ENCODE results near the gene S100A3. TPM values are rescaled to one million over a fixed set of nuclear protein-coding genes. Genes with fewer than 3 reads are reported as not detected.

The S100A3 gene
- total and polyA plus RNA-seq, 2 of the 8 experiments (the other 6 are each of a cell fraction or from before 2014, with no cell fraction given): 0.26 to 0.47 TPM

DNA sequence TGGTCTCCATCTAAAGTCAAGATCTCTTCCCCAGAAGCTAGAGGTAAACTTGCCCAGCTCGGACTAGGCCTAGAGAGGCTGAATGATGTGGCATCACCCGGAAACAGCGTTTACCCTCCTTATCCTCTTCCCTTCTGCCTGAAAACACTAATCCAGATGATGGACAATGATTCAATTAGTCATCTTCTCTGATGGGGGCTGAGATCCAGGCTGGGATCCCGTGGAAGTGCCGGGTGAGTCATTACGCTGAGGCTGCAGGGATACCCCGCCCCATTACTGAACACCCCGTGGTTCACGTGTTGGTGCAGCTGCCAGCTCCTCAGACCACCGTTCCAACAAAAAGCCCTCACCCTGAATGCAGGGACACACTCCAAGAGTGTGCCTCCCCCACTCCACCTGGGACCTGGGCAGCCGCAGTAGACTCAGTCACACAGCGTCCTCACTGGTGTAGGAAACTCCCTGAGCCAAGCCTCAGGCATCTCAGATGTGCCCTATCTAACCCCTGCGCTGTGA is 15.3 kb downstream of the S100A3 start (continued):
- TF ChIP-seq, protein P1, sequence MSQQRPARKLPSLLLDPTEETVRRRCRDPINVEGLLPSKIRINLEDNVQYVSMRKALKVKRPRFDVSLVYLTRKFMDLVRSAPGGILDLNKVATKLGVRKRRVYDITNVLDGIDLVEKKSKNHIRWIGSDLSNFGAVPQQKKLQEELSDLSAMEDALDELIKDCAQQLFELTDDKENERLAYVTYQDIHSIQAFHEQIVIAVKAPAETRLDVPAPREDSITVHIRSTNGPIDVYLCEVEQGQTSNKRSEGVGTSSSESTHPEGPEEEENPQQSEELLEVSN (IDR thresholded peaks at IDR 0.05): no peak
- TF ChIP-seq, protein P2, sequence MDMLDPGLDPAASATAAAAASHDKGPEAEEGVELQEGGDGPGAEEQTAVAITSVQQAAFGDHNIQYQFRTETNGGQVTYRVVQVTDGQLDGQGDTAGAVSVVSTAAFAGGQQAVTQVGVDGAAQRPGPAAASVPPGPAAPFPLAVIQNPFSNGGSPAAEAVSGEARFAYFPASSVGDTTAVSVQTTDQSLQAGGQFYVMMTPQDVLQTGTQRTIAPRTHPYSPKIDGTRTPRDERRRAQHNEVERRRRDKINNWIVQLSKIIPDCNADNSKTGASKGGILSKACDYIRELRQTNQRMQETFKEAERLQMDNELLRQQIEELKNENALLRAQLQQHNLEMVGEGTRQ (IDR thresholded peaks at IDR 0.05; ENCODE audit: low read length): no peak

All from H1 (cell line).